ENCODE data around the gene ARHGDIB. TPM values are rescaled to one million over a fixed set of nuclear protein-coding genes. Genes with fewer than 3 reads are reported as not detected.

ARHGDIB gene
- total RNA-seq, 2 experiments from 2014 or later = 1,212 to 1,244 TPM

Other genes with a start within 250 kb of the ARHGDIB start
- 10 to 100 TPM; 90.9 to 98.0 TPM for gene WBP11, start 158.1 kb downstream of the ARHGDIB start, total RNA-seq
- gene C12orf60, start 157.9 kb downstream of the ARHGDIB start, total RNA-seq = 1 to 10 TPM; 1.3 to 1.6 TPM
- gene SMCO3, start 147.4 kb downstream of the ARHGDIB start, total RNA-seq = not detected
- not detected for gene ART4, start 118.1 kb downstream of the ARHGDIB start, total RNA-seq
- under 1 TPM; 0.44 to 0.60 TPM for gene MGP, start 75.7 kb downstream of the ARHGDIB start, total RNA-seq
- gene ERP27, start 23.1 kb downstream of the ARHGDIB start, total RNA-seq = 10 to 100 TPM; 10.1 to 11.8 TPM
- gene PDE6H, start 11.4 kb upstream of the ARHGDIB start, total RNA-seq = not detected